RCC 7860 (cell line): ENCODE measurements around the gene ABCA10.
"Not testable (repeated sequence)": the region's sequence is repeated elsewhere in the genome, so short reads cannot be mapped to it uniquely, and the experiment has no call there.

Experiments
- DNase-seq: peaks from one replicate; pipeline ENCODE4 v3.0.0-alpha.2; 2015; ENCODE audit warnings: low spot score
- FAIRE-seq: peaks from 2 replicates; lab custom pipeline; 2012; peaks lifted over from hg19 to GRCh38; lab: Jason Lieb, UNC

ABCA10 gene

GRCh38 chr17:69228018-69228417 lies 606 bp downstream of the ABCA10 start:
- FAIRE-seq (no peak), DNase-seq (no peak)

- no peak for DNase-seq
- FAIRE-seq, result no peak
Measured at GRCh38 chr17:69227541-69227940, 1.1 kb downstream of the ABCA10 start.

- DNase-seq (no peak), FAIRE-seq (no peak)
Measured at GRCh38 chr17:69223809-69224208, 4.8 kb downstream of the ABCA10 start.

- no peak for DNase-seq
- FAIRE-seq, result no peak
Measured at GRCh38 chr17:69222707-69223258, 5.8 kb downstream of the ABCA10 start.

GRCh38 chr17:69220098-69220497 lies 8.5 kb downstream of the ABCA10 start:
- FAIRE-seq (no peak), DNase-seq (no peak)

- FAIRE-seq, result no peak
Measured at GRCh38 chr17:69218986-69219385, 9.6 kb downstream of the ABCA10 start.

GRCh38 chr17:69213059-69213813 lies 15.4 kb downstream of the ABCA10 start:
- DNase-seq, result no peak
- no peak for FAIRE-seq

More at GRCh38 chr17:69218986-69219385, 9.6 kb downstream of the ABCA10 start:
- no peak for DNase-seq

GRCh38 chr17:69208640-69209039 lies 20.0 kb downstream of the ABCA10 start:
- FAIRE-seq (no peak), DNase-seq (no peak)

GRCh38 chr17:69207151-69207550 lies 21.5 kb downstream of the ABCA10 start:
- FAIRE-seq, result no peak
- no peak for DNase-seq

- FAIRE-seq (no peak), DNase-seq (no peak)
Measured at GRCh38 chr17:69198238-69198637, 30.4 kb downstream of the ABCA10 start.

GRCh38 chr17:69196105-69196653 lies 32.4 kb downstream of the ABCA10 start:
- DNase-seq, result not testable (repeated sequence)

GRCh38 chr17:69192754-69193153 lies 35.9 kb downstream of the ABCA10 start:
- DNase-seq (no peak), FAIRE-seq (no peak)

More at GRCh38 chr17:69196105-69196653, 32.4 kb downstream of the ABCA10 start:
- FAIRE-seq, result not testable (repeated sequence)

- no peak for DNase-seq
- FAIRE-seq, result no peak
Measured at GRCh38 chr17:69188796-69189195, 39.8 kb downstream of the ABCA10 start.

GRCh38 chr17:69188064-69188463 lies 40.6 kb downstream of the ABCA10 start:
- FAIRE-seq (no peak), DNase-seq (no peak)

GRCh38 chr17:69187294-69187693 lies 41.3 kb downstream of the ABCA10 start:
- no peak for FAIRE-seq
- no peak for DNase-seq

GRCh38 chr17:69179227-69179952 lies 49.2 kb downstream of the ABCA10 start:
- FAIRE-seq, result no peak
- no peak for DNase-seq

- FAIRE-seq (no peak), DNase-seq (no peak)
Measured at GRCh38 chr17:69176457-69176795, 52.2 kb downstream of the ABCA10 start.

GRCh38 chr17:69175625-69176456 lies 52.8 kb downstream of the ABCA10 start:
- DNase-seq, result peak; percentile 80
- FAIRE-seq, result peak; percentile 82

- no peak for FAIRE-seq
- DNase-seq, result no peak
Measured at GRCh38 chr17:69175262-69175624, 53.4 kb downstream of the ABCA10 start.

GRCh38 chr17:69173118-69173517 lies 55.5 kb downstream of the ABCA10 start:
- FAIRE-seq, result no peak
- no peak for DNase-seq

GRCh38 chr17:69170377-69170776 lies 58.2 kb downstream of the ABCA10 start:
- FAIRE-seq, result no peak

More at GRCh38 chr17:69170377-69170776, 58.2 kb downstream of the ABCA10 start:
- DNase-seq, result no peak
